H9 (cell line): ENCODE results near the gene LOXL1. TPM values are rescaled to one million over a fixed set of nuclear protein-coding genes. Genes with fewer than 3 reads are reported as not detected.

Experiments used
- DNase-seq: peaks from one replicate; pipeline ENCODE4 v3.0.0-alpha.2; 2017
- H2AFZ ChIP-seq: one replicate; pipeline ENCODE4 v1.6.1; 2013; ENCODE audit warnings: mild to moderate bottlenecking, low read length, control low read depth, moderate library complexity
- H2AK5ac ChIP-seq: 2 replicates; pipeline ENCODE4 v1.6.1; 2013; ENCODE audit warnings: low read length, control low read depth, mixed read lengths; ENCODE audit not compliant: insufficient read length
- H2BK120ac ChIP-seq: one replicate; pipeline ENCODE4 v1.6.1; 2013; ENCODE audit warnings: low read depth, mild to moderate bottlenecking, low read length, control low read depth, inconsistent platforms; ENCODE audit not compliant: poor library complexity, severe bottlenecking
- H2BK12ac ChIP-seq: 2 replicates; pipeline ENCODE4 v1.6.1; 2013; ENCODE audit warnings: low read length, control low read depth, mixed read lengths, low read depth; ENCODE audit not compliant: insufficient read length
- H2BK15ac ChIP-seq: 2 replicates; pipeline ENCODE4 v1.6.1; 2013; ENCODE audit warnings: low read depth, low read length, control low read depth
- H2BK20ac ChIP-seq: one replicate; pipeline ENCODE4 v1.6.1; 2013; ENCODE audit warnings: low read depth, mild to moderate bottlenecking, low read length, control low read depth, inconsistent platforms; ENCODE audit not compliant: poor library complexity, severe bottlenecking
- H2BK5ac ChIP-seq: 2 replicates; pipeline ENCODE4 v1.6.1; 2013; ENCODE audit warnings: low read length, control low read depth, mixed read lengths; ENCODE audit not compliant: insufficient read length
- H3K14ac ChIP-seq: 2 replicates; pipeline ENCODE4 v1.6.1; 2013; ENCODE audit warnings: low read length, control low read depth; ENCODE audit not compliant: insufficient read depth
- H3K18ac ChIP-seq: 2 replicates; pipeline ENCODE4 v1.6.1; 2013; ENCODE audit warnings: low read depth, mild to moderate bottlenecking, mixed read lengths, low read length, control low read depth; ENCODE audit not compliant: insufficient read length
- H3K23ac ChIP-seq: 2 replicates; pipeline ENCODE4 v1.6.1; 2013; ENCODE audit warnings: low read length, control low read depth, mixed read lengths, low read depth; ENCODE audit not compliant: insufficient read length
- H3K23me2 ChIP-seq: 2 replicates; pipeline ENCODE4 v1.6.1; 2013; ENCODE audit warnings: low read depth, mild to moderate bottlenecking, mixed read lengths, low read length, control low read depth; ENCODE audit not compliant: insufficient read length, poor library complexity, severe bottlenecking
- H3K27ac ChIP-seq: 2 replicates; pipeline ENCODE4 v1.5.1; 2013; ENCODE audit warnings: low read length, control low read depth, mixed read lengths, low read depth; ENCODE audit not compliant: insufficient read length
- H3K27me3 ChIP-seq: 2 replicates; pipeline ENCODE4 v1.6.1; 2013; ENCODE audit warnings: low read length, control low read depth, inconsistent platforms; ENCODE audit not compliant: insufficient read depth
- H3K4ac ChIP-seq: 2 replicates; pipeline ENCODE4 v1.6.1; 2013; ENCODE audit warnings: low read depth, mild to moderate bottlenecking, control low read depth, inconsistent platforms, low read length, moderate library complexity
- H3K4me1 ChIP-seq: 2 replicates; pipeline ENCODE4 v1.6.1; 2013; ENCODE audit warnings: low read length, control low read depth, inconsistent platforms; ENCODE audit not compliant: insufficient read depth
- H3K4me2 ChIP-seq: 2 replicates; pipeline ENCODE4 v1.6.1; 2013; ENCODE audit warnings: low read length, control low read depth, mixed read lengths; ENCODE audit not compliant: insufficient read length, insufficient read depth
- H3K56ac ChIP-seq: 2 replicates; pipeline ENCODE4 v1.6.1; 2013; ENCODE audit warnings: low read depth, mild to moderate bottlenecking, mixed read lengths, low read length, control low read depth; ENCODE audit not compliant: insufficient read length
- H3K79me1 ChIP-seq: 2 replicates; pipeline ENCODE4 v1.6.1; 2013; ENCODE audit warnings: low read depth, mild to moderate bottlenecking, moderate library complexity, low read length, control low read depth, inconsistent platforms; ENCODE audit not compliant: insufficient read depth, poor library complexity, severe bottlenecking
- H3K79me2 ChIP-seq: 2 replicates; pipeline ENCODE4 v1.6.1; 2013; ENCODE audit warnings: low read length, control low read depth, inconsistent platforms; ENCODE audit not compliant: insufficient read depth
- H3K9ac ChIP-seq: 2 replicates; pipeline ENCODE4 v1.6.1; 2013; ENCODE audit warnings: low read length, control low read depth, mixed read lengths; ENCODE audit not compliant: insufficient read length; ENCODE audit errors: extremely low read depth
- H3K9me3 ChIP-seq: one replicate; pipeline ENCODE4 v1.6.1; 2013; ENCODE audit warnings: low read depth, low read length, inconsistent platforms; ENCODE audit not compliant: control insufficient read depth
- H3T11ph ChIP-seq: one replicate; pipeline ENCODE4 v1.6.1; 2013; ENCODE audit warnings: mild to moderate bottlenecking, low read length, control low read depth, inconsistent platforms
- H4K20me1 ChIP-seq: one replicate; pipeline ENCODE4 v1.6.1; 2013; ENCODE audit not compliant: control insufficient read depth, insufficient read length, insufficient read depth
- H4K5ac ChIP-seq: 2 replicates; pipeline ENCODE4 v1.6.1; 2013; ENCODE audit warnings: low read depth, mild to moderate bottlenecking, mixed read lengths, low read length, control low read depth; ENCODE audit not compliant: insufficient read length
- H4K8ac ChIP-seq: replicated peaks from 2 replicates; pipeline ENCODE4 v1.6.1; 2013; ENCODE audit warnings: low read length, control low read depth, mixed read lengths, low read depth; ENCODE audit not compliant: insufficient read length
- H4K91ac ChIP-seq: 2 replicates; pipeline ENCODE4 v1.6.1; 2013; ENCODE audit warnings: low read depth, mild to moderate bottlenecking, moderate library complexity, mixed read lengths, low read length, control low read depth; ENCODE audit not compliant: insufficient read length
- H3K27ac Mint-ChIP-seq, 3 experiments: 2 replicates in 2 of 3; 3 replicates in 1 of 3; pipeline ENCODE4 v1.8.0; 2020 to 2021; ENCODE audit warnings: mixed read lengths in 3 of 3, mild to moderate bottlenecking in 1 of 3, moderate library complexity in 1 of 3
- H3K27me3 Mint-ChIP-seq: 2 replicates; pipeline ENCODE4 v1.8.0; 2021; ENCODE audit warnings: low read depth, mild to moderate bottlenecking, moderate library complexity, mixed read lengths
- H3K36me3 Mint-ChIP-seq, 3 experiments: 2 replicates in 2 of 3; 3 replicates in 1 of 3; pipeline ENCODE4 v1.8.0; 2020 to 2021; ENCODE audit warnings: low read depth in 3 of 3, mixed read lengths in 3 of 3; ENCODE audit not compliant: insufficient read depth in 1 of 3
- H3K4me1 Mint-ChIP-seq, 2 experiments: 2 replicates each; pipeline ENCODE4 v1.8.0; 2020; ENCODE audit warnings: mixed read lengths in 2 of 2
- H3K4me3 Mint-ChIP-seq, 2 experiments: 2 replicates in 1 of 2; 3 replicates in 1 of 2; pipeline ENCODE4 v1.8.0; 2020 to 2021; ENCODE audit warnings: mild to moderate bottlenecking in 2 of 2, mixed read lengths in 2 of 2, moderate library complexity in 1 of 2
- H3K9me3 Mint-ChIP-seq, 2 experiments: 2 replicates in 1 of 2; 3 replicates in 1 of 2; pipeline ENCODE4 v1.8.0; 2020; ENCODE audit warnings: mild to moderate bottlenecking in 2 of 2, mixed read lengths in 2 of 2, moderate library complexity in 1 of 2
- WGBS: extraction: QIAGEN DNeasy Blood & Tissue Kit; methylation state at CpG from one replicate; pipeline ENCODE4 v1.1.7; 2013; ENCODE audit warnings: missing lambda C conversion rate, low lambda C conversion rate, mixed read lengths; ENCODE audit not compliant: insufficient read length; ENCODE audit errors: extremely low coverage; 5-methylcytosine and 5-hydroxymethylcytosine counted together
- total RNA-seq: library from RNA; stranded (reverse); gene quantifications from 2 replicates; pipeline ENCODE4 v1.2.1, GENCODE V29; 2021
- TF ChIP-seq, protein P1 (sequence below): fragments of 200-600 bp; sonication (generic); conservative IDR thresholded peaks from 3 replicates; pipeline ENCODE4 v1.8.0; 2021; ENCODE audit warnings: antibody characterized with exemption, mild to moderate bottlenecking

Gene LOXL1
- total RNA-seq, 1 experiment from 2014 or later: 9.1 TPM

DNA sequence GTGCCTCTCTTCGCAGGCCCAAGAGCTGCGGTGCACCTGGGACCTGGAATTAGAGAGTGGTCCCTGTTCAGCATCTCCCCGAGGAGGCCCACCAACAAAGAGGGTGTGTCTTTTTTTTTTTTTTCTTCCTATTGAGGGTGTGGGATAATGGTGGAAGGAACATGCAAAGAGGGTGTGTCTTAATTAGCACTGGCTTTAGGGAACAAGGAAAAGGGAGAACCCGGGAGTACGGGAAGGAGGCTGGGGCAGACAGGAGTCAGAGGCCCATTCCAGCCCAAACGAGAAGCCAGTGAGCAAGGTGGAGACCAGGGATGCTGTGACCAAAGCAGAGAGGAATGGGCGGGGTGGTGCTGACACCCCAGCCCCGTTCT, 429 bp upstream of the LOXL1 start:
- Histone ChIP-seq H3K23me2 (peaks cover 17% of the 10 kb centered on the region), H3K9ac (no peak overlapping the region), H4K5ac (no peak overlapping the region), H2BK5ac (no peak overlapping the region), H3K56ac (no peak overlapping the region), H2AFZ (no peak overlapping the region), H2BK20ac (no peak overlapping the region), H3K27me3 (no peaks in the 10 kb centered on the region), H3K18ac (no peak overlapping the region), H3K4me1 (peaks cover 21% of the 10 kb centered on the region; the same call in 1 of the 2 replicates), H3K4me2 (peak overlapping the region; percentile 7), H3K14ac (no peak overlapping the region), H2AK5ac (no peak overlapping the region), H4K91ac (no peak overlapping the region), H2BK15ac (no peak overlapping the region), H3T11ph (no peak overlapping the region), H3K9me3 (no peaks in the 10 kb centered on the region), H3K27ac (no peak overlapping the region), H4K8ac (no peak overlapping the region), H3K79me2 (no peaks in the 10 kb centered on the region), H4K20me1 (no peaks in the 10 kb centered on the region), H2BK120ac (no peak overlapping the region), H3K4ac (no peak overlapping the region), H3K23ac (no peak overlapping the region), H2BK12ac (no peak overlapping the region), H3K79me1 (no peaks in the 10 kb centered on the region)
- DNase-seq: no peak
- TF ChIP-seq, protein P1, sequence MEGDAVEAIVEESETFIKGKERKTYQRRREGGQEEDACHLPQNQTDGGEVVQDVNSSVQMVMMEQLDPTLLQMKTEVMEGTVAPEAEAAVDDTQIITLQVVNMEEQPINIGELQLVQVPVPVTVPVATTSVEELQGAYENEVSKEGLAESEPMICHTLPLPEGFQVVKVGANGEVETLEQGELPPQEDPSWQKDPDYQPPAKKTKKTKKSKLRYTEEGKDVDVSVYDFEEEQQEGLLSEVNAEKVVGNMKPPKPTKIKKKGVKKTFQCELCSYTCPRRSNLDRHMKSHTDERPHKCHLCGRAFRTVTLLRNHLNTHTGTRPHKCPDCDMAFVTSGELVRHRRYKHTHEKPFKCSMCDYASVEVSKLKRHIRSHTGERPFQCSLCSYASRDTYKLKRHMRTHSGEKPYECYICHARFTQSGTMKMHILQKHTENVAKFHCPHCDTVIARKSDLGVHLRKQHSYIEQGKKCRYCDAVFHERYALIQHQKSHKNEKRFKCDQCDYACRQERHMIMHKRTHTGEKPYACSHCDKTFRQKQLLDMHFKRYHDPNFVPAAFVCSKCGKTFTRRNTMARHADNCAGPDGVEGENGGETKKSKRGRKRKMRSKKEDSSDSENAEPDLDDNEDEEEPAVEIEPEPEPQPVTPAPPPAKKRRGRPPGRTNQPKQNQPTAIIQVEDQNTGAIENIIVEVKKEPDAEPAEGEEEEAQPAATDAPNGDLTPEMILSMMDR: no peak
- no CpG with 5 or more reads among the region's 8 CpGs for WGBS
- Mint-ChIP-seq H3K27ac (no peak overlapping the region), H3K9me3 (no peaks in the 10 kb centered on the region), H3K36me3 (no peaks in the 10 kb centered on the region), H3K4me3 (peak overlapping the region; percentile 25 to 75), H3K27me3 (peaks cover 16% of the 10 kb centered on the region), H3K4me1 (peaks cover 56 to 58% of the 10 kb centered on the region in 2 experiments)
